Stomach (tissue), 9 donors: Measurements from ENCODE around the gene UBR2. TPM values are rescaled to one million over a fixed set of nuclear protein-coding genes. Genes with fewer than 3 reads are reported as not detected.

Experiments used
- DNase-seq, 2 donors: peaks; one replicate each; pipeline versions ENCODE4 v3.0.0 to v3.0.0-alpha.2; 2013 to 2019
- H3K27ac ChIP-seq, 5 donors: fragments of 200-600 bp in 4 of 5; sonication (generic) in 4 of 5; one replicate each; pipeline ENCODE4 v1.5.1; 2013 to 2019; ENCODE audit warnings: mild to moderate bottlenecking in 1 of 5, moderate library complexity in 1 of 5
- H3K27me3 ChIP-seq, 3 donors: fragments of 200-600 bp; sonication (generic); one replicate each; pipeline ENCODE4 v1.5.1; 2017 to 2019; ENCODE audit warnings: mixed run types in 1 of 3
- H3K36me3 ChIP-seq, 4 donors: fragments of 200-600 bp; sonication (generic); 1 replicate in 3 of 4; 2 replicates in 1 of 4; pipeline ENCODE4 v1.5.1; 2016 to 2019
- H3K4me1 ChIP-seq, 4 donors: fragments of 200-600 bp; sonication (generic); one replicate each; pipeline ENCODE4 v1.5.1; 2016 to 2019
- H3K4me3 ChIP-seq, 4 donors: fragments of 200-600 bp; sonication (generic) in 3 of 4; one replicate each; pipeline ENCODE4 v1.5.1; 2016 to 2019; ENCODE audit warnings: mild to moderate bottlenecking in 1 of 4
- H3K9me3 ChIP-seq, 4 donors: fragments of 200-600 bp; sonication (generic); one replicate each; pipeline ENCODE4 v1.5.1; 2016 to 2019
- CTCF ChIP-seq, 7 experiments: fragments of 450-650 bp in 4 of 7; fragments of 200-600 bp in 3 of 7; sonication (generic) in 3 of 7; IDR thresholded peaks; one replicate each; pipeline ENCODE4 v1.5.1; 2016 to 2019; ENCODE audit warnings: antibody characterized with exemption in 7 of 7, control low read depth in 2 of 7, mild to moderate bottlenecking in 1 of 7
- EP300 ChIP-seq: sonication (generic); formaldehyde crosslinking; IDR thresholded peaks from one replicate; pipeline ENCODE4 v1.6.1; 2017; ENCODE audit warnings: antibody characterized with exemption
- POLR2A ChIP-seq, 4 donors: fragments of 450-650 bp; IDR thresholded peaks; one replicate each; pipeline ENCODE4 v1.6.1; 2016; ENCODE audit warnings: antibody characterized with exemption in 4 of 4, control low read depth in 2 of 4, mild to moderate bottlenecking in 1 of 4, moderate library complexity in 1 of 4
- POLR2AphosphoS5 ChIP-seq, 3 donors: sonication (generic); formaldehyde crosslinking; IDR thresholded peaks; one replicate each; pipeline ENCODE4 v1.6.1; 2016; ENCODE audit warnings: antibody characterized with exemption in 3 of 3
- whole genome bisulfite sequencing, 5 donors: extraction: QIAGEN DNeasy Blood & Tissue Kit in 3 of 5; methylation state at CpG; one replicate each; pipeline versions ENCODE4 v1.1.5 to v1.1.7; 2013 to 2018; 5-methylcytosine and 5-hydroxymethylcytosine counted together
- intact Hi-C: fragments of 100-400 bp; cut with DNase I; formaldehyde crosslinking; loops from one replicate; pipeline ENCODE4 v1.15.1; 2023; ENCODE audit warnings: low total_unique reads
- polyA plus RNA-seq, 3 donors: library from polyadenylated mRNA; stranded (reverse); fragments of 200-250 nt; gene quantifications; one replicate each; pipeline ENCODE4 v1.2.3, GENCODE V29; 2013
- total RNA-seq, 5 donors: library from RNA; depleted of rRNA; stranded (reverse); fragments of >200 nt; gene quantifications; one replicate each; pipeline versions ENCODE4 v1.1.0 to v1.2.3, GENCODE V29; 2014 to 2016
- donor health status: healthy with polysubstance abuse.
- donor health status: Bipolar disorder and iron deficiency.
- donor health status: healthy.

Gene UBR2
- total and polyA plus RNA-seq, 8 donors: 5.1 to 57.1 (median 19.8) TPM

DNA sequence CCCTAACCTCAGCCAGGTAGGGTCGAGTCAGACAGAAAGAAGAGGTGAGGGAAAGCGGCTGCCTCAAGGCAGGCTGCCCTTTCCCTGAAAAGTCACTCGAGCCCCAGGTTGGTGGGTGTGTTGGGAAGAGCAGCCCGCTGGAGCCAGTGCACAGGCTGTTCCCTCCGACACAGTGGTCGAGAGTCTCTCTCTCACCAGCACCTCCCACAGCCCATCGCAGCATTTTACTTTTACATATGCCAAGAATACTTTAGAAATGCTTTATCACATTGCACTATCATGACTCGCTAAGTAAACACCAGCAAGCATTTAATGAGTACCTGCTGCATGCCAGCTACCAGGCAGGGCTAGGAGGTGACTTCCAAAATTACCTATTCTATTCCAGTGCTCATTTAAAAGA is 156.9 kb downstream of the UBR2 start:
- Histone ChIP-seq H3K4me1 (peaks cover 0 to under 1% (median 0%) of the 10 kb centered on the region in 4 donors), H3K4me3 (no peak overlapping the region), H3K27ac (no peak overlapping the region), H3K27me3 (no peaks in the 10 kb centered on the region), H3K9me3 (no peaks in the 10 kb centered on the region), H3K36me3 (peaks cover 0 to 11% (median 5%) of the 10 kb centered on the region in 4 donors)
- 37 to 61% (median 52%) methylated on average over 7 to 8 of the region's 8 CpGs for WGBS, 5 donors
- intact Hi-C loops: loop anchor here (10.0 kb wide), 1 partner anchor 56 kb away; no protein-coding TSS in a partner anchor
- no peak for DNase-seq
- no peak for TF ChIP-seq CTCF (IDR thresholded peaks at IDR 0.05)
- TF ChIP-seq POLR2A (IDR thresholded peaks at IDR 0.05): no peak
- TF ChIP-seq EP300: no peak
- TF ChIP-seq POLR2AphosphoS5 (IDR thresholded peaks at IDR 0.05): no peak

DNA sequence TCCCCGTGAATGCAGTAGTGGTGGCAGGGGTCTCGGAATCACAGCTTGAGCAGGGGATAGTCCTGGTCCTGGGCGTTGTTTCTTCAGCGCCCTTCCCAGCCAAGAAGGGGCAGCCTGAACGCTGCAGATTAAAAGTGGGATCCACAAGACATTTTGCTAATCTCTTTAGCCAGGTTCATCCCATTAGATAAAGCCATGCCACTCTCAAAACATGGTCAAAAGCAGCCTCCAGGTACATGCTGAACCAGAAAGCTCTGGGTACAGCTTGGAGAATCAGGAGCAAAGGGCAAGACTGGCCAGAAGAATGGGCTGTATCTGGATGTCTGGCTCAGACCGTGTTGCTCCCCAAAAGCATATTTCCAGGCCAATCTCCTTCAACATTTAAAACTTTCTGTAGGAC is 158.7 kb downstream of the UBR2 start, which contains the start of gene PRPH2:
TSS of gene PRPH2 (minus strand) at position 101 of the 400 bp plus-strand sequence. CDS start 263 bp downstream, outside the sequence.
- Histone ChIP-seq H3K4me3 (no peak within 1 kb of the TSS), H3K27ac (no peak within 1 kb of the TSS), H3K4me1 (peaks cover 5 to 18% (median 7%) of the 10 kb centered on the region in 4 donors), H3K36me3 (peaks cover 0 to 11% (median 5%) of the 10 kb centered on the region in 4 donors), H3K9me3 (no peaks in the 10 kb centered on the region), H3K27me3 (no peaks in the 10 kb centered on the region)
- intact Hi-C loops: loop anchor here (10.0 kb wide), 1 partner anchor 58 kb away; no protein-coding TSS in a partner anchor
- DNase-seq: no peak
- 88 to 96% (median 91%) methylated on average over 6 of the region's 6 CpGs for WGBS, 5 donors
- TF ChIP-seq POLR2AphosphoS5 (IDR thresholded peaks at IDR 0.05): no peak
- no peak for TF ChIP-seq EP300
- no peak for TF ChIP-seq CTCF (IDR thresholded peaks at IDR 0.05)
- TF ChIP-seq POLR2A (IDR thresholded peaks at IDR 0.05): no peak

GRCh38 chr6:42724825-42725224 is 161.0 kb downstream of the UBR2 start:
- Histone ChIP-seq H3K4me3 (no peak overlapping the region), H3K4me1 (peaks cover 5 to 20% (median 8%) of the 10 kb centered on the region in 4 donors), H3K27me3 (no peaks in the 10 kb centered on the region), H3K36me3 (peaks cover 0 to 11% (median 5%) of the 10 kb centered on the region in 4 donors), H3K9me3 (no peaks in the 10 kb centered on the region), H3K27ac (no peak overlapping the region)
- TF ChIP-seq CTCF (IDR thresholded peaks at IDR 0.05) (no peak), EP300 (no peak), POLR2A (IDR thresholded peaks at IDR 0.05) (no peak), POLR2AphosphoS5 (IDR thresholded peaks at IDR 0.05) (no peak)
- intact Hi-C loops: loop anchor here (10.0 kb wide), 1 partner anchor 60 kb away; no protein-coding TSS in a partner anchor
- DNase-seq: no peak

DNA sequence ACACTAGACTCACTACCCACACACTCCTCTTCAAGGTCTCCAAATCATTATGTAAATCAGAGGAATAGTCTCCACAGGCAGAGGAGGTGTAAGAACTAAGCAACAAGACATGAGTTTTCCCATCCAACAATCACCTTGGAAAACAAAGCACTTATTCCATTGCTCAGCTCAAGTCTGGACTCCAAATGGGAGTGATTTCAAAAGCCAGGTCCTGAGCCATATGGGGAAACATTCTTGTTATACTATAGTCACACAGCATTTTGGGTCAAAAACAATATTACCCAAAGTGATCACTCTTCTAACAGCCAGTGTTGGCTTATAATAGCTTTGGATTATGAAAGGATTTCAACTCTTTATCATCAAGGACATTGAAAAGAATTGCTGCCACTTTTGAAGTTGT is 162.2 kb downstream of the UBR2 start:
- no peak for DNase-seq
- Histone ChIP-seq H3K4me1 (peaks cover 5 to 20% (median 8%) of the 10 kb centered on the region in 4 donors), H3K27me3 (no peaks in the 10 kb centered on the region), H3K4me3 (peak overlapping the region in 3 of 4 donors; percentile 60 to 61 (median 61)), H3K27ac (peak overlapping the region in 4 of 5 donors; percentile 79 to 89 (median 88)), H3K9me3 (no peaks in the 10 kb centered on the region), H3K36me3 (peaks cover 0 to 11% (median 5%) of the 10 kb centered on the region in 4 donors)
- no peak for TF ChIP-seq POLR2AphosphoS5 (IDR thresholded peaks at IDR 0.05)
- no peak for TF ChIP-seq CTCF (IDR thresholded peaks at IDR 0.05)
- TF ChIP-seq POLR2A (IDR thresholded peaks at IDR 0.05): no peak
- no peak for TF ChIP-seq EP300
- intact Hi-C loops: loop anchor here (10.0 kb wide), 1 partner anchor 61 kb away; no protein-coding TSS in a partner anchor
